ENCODE data around the gene PPP6R3.
"Not testable (repeated sequence)": the region's sequence is repeated elsewhere in the genome, so short reads cannot be mapped to it uniquely, and the experiment has no call there.

PPP6R3 gene

GRCh38 chr11:68436985-68437926 lies 23.3 kb upstream of the PPP6R3 start:
- DNase-seq: no peak

GRCh38 chr11:68437927-68438657 lies 22.5 kb upstream of the PPP6R3 start:
- no peak for DNase-seq

- DNase-seq: no peak
These were observed 21.8 kb upstream of the PPP6R3 start for GRCh38 chr11:68438658-68439259.

- no peak for DNase-seq
These were observed 21.0 kb upstream of the PPP6R3 start for GRCh38 chr11:68439355-68440065.

GRCh38 chr11:68440224-68440623 lies 20.3 kb upstream of the PPP6R3 start:
- no peak for DNase-seq

GRCh38 chr11:68441466-68442230 lies 18.9 kb upstream of the PPP6R3 start:
- no peak for DNase-seq

GRCh38 chr11:68442433-68442832 lies 18.1 kb upstream of the PPP6R3 start:
- no peak for DNase-seq

- DNase-seq: no peak
These were observed 16.0 kb upstream of the PPP6R3 start for GRCh38 chr11:68444566-68444965.

- DNase-seq: no peak
These were observed 15.0 kb upstream of the PPP6R3 start for GRCh38 chr11:68445531-68446035.

- DNase-seq: no peak
These were observed 14.4 kb upstream of the PPP6R3 start for GRCh38 chr11:68446046-68446725.

- DNase-seq: peak; percentile 46 to 70 (median 64)
These were observed 13.3 kb upstream of the PPP6R3 start for GRCh38 chr11:68447015-68447801.

- DNase-seq: not testable (repeated sequence)
These were observed 12.6 kb upstream of the PPP6R3 start for GRCh38 chr11:68447914-68448313.

- DNase-seq: no peak
These were observed 11.9 kb upstream of the PPP6R3 start for GRCh38 chr11:68448604-68449011.

- no peak for DNase-seq
These were observed 10.6 kb upstream of the PPP6R3 start for GRCh38 chr11:68449951-68450350.

- DNase-seq: no peak
These were observed 9.8 kb upstream of the PPP6R3 start for GRCh38 chr11:68450711-68451110.

GRCh38 chr11:68454767-68455166 lies 5.8 kb upstream of the PPP6R3 start:
- no peak for DNase-seq

GRCh38 chr11:68455485-68455884 lies 5.1 kb upstream of the PPP6R3 start:
- no peak for DNase-seq

GRCh38 chr11:68457216-68457897 lies 3.2 kb upstream of the PPP6R3 start:
- no peak for DNase-seq

GRCh38 chr11:68457898-68458249 lies 2.7 kb upstream of the PPP6R3 start:
- DNase-seq: no peak

- not testable (repeated sequence) for DNase-seq
These were observed 2.2 kb upstream of the PPP6R3 start for GRCh38 chr11:68458340-68458739.

All from T-helper 1 cell (primary cell).